HCT116 (cell line): Measurements from ENCODE around the gene SPTBN1.

ENCODE experiments used
- CEBPB ChIP-seq: IDR thresholded peaks from 2 replicates; pipeline ENCODE4 v1.6.1; 2012; ENCODE audit warnings: low read depth
- EZH2phosphoT487 ChIP-seq: fragments of 200-600 bp; IDR thresholded peaks from 2 replicates; pipeline ENCODE4 v1.6.1; 2018; ENCODE audit warnings: antibody characterized with exemption, borderline replicate concordance
- POLR2AphosphoS5 ChIP-seq: IDR thresholded peaks from 2 replicates; pipeline ENCODE4 v1.6.1; 2011; ENCODE audit warnings: mild to moderate bottlenecking, low read depth, low read length, moderate library complexity
- YY1 ChIP-seq: IDR thresholded peaks from 2 replicates; pipeline ENCODE4 v1.6.1; 2011; ENCODE audit warnings: low read length, low read depth, moderate library complexity, mild to moderate bottlenecking; ENCODE audit not compliant: insufficient replicate concordance; ENCODE audit errors: extremely low read depth
- TF ChIP-seq, protein P1 (sequence below), 3 experiments: fragments of 200-600 bp in 1 of 3; sonication (generic) in 1 of 3; IDR thresholded peaks in 2 of 3; conservative IDR thresholded peaks in 1 of 3; 2 replicates each; pipeline ENCODE4 v1.5.1; 2012 to 2017; ENCODE audit warnings: low read depth in 2 of 3, low read length in 2 of 3, antibody characterized with exemption in 1 of 3, borderline replicate concordance in 1 of 3, control low read depth in 1 of 3, mild to moderate bottlenecking in 1 of 3, mixed read lengths in 1 of 3, mixed run types in 1 of 3, moderate library complexity in 1 of 3; ENCODE audit not compliant: insufficient read depth in 1 of 3
- TF ChIP-seq, protein P2 (sequence below): IDR thresholded peaks from 2 replicates; pipeline ENCODE4 v1.6.1; 2012

DNA sequence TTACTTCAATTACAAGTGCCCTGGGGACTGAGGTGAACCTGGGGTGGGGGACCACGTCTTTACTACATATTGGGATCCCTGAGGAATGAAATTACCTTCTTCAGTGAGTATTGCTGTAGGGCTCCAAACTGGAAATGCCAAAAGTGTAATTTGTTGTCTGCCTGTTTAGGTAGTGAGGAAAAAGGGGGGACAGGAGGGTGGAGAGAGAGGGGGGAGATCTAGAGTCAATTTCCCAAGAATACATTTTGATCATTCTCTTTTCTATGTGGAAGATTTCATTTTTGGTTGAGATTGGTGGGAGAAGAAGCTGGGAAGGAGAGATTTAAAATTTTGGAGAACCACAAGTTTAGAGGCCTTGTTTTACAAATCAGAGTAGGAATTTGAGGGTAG lies 101.1 kb downstream of the SPTBN1 start:
- TF ChIP-seq EZH2phosphoT487 (no peak), YY1 (no peak), POLR2AphosphoS5 (no peak), CEBPB (no peak)
- TF ChIP-seq, protein P1, sequence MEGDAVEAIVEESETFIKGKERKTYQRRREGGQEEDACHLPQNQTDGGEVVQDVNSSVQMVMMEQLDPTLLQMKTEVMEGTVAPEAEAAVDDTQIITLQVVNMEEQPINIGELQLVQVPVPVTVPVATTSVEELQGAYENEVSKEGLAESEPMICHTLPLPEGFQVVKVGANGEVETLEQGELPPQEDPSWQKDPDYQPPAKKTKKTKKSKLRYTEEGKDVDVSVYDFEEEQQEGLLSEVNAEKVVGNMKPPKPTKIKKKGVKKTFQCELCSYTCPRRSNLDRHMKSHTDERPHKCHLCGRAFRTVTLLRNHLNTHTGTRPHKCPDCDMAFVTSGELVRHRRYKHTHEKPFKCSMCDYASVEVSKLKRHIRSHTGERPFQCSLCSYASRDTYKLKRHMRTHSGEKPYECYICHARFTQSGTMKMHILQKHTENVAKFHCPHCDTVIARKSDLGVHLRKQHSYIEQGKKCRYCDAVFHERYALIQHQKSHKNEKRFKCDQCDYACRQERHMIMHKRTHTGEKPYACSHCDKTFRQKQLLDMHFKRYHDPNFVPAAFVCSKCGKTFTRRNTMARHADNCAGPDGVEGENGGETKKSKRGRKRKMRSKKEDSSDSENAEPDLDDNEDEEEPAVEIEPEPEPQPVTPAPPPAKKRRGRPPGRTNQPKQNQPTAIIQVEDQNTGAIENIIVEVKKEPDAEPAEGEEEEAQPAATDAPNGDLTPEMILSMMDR (IDR thresholded peaks at IDR 0.05 in 2 of 3, conservative IDR thresholded peaks at IDR 0.05 in 1 of 3; ENCODE audit: borderline replicate concordance in 1 of 3, insufficient read depth in 1 of 3, low read depth in 2 of 3, low read length in 2 of 3): no peak
- TF ChIP-seq, protein P2, sequence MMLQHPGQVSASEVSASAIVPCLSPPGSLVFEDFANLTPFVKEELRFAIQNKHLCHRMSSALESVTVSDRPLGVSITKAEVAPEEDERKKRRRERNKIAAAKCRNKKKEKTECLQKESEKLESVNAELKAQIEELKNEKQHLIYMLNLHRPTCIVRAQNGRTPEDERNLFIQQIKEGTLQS: no peak
